Fibroblast of skin of right biceps (primary cell): ENCODE results near the gene RAD23B.

Experiments
- DNase-seq: peaks from one replicate; pipeline ENCODE4 v3.0.0-alpha.2; 2013

RAD23B gene

GRCh38 chr9:107269254-107269653 is 13.8 kb upstream of the RAD23B start:
- no peak for DNase-seq

GRCh38 chr9:107269681-107270080 is 13.4 kb upstream of the RAD23B start:
- DNase-seq, result peak; percentile 33

- DNase-seq, result no peak
Observed at GRCh38 chr9:107270082-107270481, 13.0 kb upstream of the RAD23B start.

DNA sequence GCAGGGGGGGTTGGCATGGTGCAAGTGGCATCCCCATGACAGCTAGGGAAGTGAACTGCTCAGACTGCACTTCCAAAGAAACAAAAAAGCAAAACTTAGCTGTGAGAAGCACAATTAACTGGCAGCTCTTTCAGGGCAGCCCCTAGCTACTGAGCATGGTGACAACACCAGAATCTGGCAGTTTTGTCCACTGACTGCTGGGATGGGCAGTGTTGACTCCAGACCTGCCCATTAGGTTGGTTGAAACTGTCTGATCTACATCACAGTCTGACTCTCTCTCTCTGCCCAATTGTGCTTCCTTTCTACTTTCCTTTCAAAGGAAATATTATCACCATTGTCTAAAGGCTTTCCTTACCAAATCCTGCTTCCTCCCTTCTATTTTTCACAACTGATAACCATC is 12.5 kb upstream of the RAD23B start:
- DNase-seq, result no peak

- DNase-seq, result no peak
Observed at GRCh38 chr9:107273634-107274033, 9.4 kb upstream of the RAD23B start.

DNA sequence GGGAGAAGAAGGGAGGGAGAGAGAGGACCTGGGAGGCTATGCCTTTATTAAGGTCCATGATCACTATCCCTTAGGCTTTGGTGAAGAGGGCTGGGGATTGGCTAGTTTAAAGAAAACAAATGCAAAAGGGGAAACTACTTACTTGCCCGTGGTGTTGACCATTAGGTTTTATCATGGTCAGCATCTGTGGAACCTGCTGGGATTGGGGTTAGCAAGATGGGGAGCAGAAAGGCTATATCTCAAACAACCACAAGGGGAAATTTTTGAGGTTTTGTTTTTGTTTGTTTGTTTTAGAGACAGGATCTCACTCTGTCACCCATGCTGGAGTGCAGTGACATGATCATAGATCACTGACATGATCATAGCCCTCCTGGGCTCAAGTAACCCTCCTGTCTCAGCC is 9.0 kb upstream of the RAD23B start:
- no peak for DNase-seq

DNA sequence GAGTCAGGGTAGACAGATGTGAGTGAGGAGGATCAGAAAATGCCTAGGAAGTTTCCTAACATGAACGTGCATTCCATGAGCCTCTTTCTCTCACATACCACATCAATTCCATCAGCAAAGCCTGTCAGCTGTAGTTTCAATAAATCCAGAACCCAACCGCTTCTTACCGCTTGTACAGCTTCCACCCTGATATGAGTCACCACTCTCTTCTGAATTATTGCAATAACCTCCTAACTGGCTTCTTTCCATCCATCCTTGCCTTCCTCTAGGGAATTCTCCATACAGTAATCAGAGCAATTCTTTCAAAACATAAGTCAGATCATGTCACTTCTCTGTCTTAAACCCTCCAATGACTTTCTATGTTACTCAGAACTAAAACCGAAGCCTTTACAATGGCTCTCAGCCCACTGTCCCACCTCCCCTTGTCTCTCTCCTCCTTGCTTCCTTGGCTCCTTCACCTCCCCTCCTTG is 8.1 kb upstream of the RAD23B start:
- DNase-seq, result peak; percentile 100

DNA sequence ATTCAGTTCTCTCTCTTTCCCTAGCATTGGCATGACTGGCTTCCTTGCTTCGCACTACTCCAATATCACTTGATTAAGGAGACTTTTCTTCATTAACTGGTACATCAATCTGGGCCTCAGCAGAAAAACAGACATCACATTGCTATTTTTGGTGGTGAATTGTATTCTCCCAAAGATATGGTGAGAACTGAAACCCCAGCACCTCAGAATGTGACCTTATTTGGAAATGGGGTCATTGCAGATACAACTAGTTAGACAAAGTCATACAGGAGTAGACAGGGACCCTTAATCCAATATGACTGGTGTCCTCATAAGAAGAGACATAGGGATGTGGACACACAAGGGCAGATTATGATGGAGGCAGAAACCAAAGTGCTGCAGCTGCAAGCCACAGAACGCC is 7.5 kb upstream of the RAD23B start:
- no peak for DNase-seq

GRCh38 chr9:107276966-107277710 is 5.9 kb upstream of the RAD23B start:
- peak; percentile 85 for DNase-seq

DNA sequence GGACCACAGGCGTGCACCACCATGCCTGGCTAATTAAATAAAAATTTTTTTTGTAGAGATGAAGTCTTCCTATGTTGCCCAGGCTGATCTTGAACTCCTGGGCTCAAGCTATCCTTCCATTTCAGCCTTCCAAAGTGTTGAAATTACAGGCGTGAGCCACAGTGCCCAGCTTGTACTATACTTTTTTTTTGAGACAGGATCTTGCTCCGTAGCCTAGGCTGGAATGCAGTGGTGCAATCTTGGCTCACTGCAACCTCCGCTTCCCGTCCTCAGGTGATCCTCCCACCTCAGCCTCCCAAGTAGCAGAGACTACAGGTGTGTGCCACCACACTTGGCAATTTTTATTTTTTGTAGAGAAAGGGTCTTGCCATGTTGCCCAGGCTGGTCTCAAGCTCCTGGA is 5.3 kb upstream of the RAD23B start:
- no peak for DNase-seq

DNA sequence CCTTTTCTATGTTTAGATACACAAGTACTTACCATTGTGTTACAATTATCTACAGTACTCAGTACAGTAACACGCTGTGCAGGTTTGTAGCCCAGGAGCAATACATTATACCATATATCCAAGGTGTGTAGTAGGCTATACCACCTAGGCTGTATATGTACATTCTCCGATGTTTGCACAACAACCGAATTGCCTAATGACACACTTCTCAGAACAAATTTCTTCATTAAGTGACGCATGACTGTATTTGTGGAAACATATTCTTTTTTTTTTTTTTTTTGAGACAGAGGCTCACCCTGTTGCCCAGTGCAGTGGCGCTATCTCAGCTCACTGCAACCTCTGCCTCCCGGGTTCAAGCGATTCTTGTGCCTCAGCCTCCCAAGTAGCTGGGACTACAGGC is 4.0 kb upstream of the RAD23B start:
- no peak for DNase-seq

GRCh38 chr9:107280543-107280942 is 2.5 kb upstream of the RAD23B start:
- DNase-seq, result no peak

DNA sequence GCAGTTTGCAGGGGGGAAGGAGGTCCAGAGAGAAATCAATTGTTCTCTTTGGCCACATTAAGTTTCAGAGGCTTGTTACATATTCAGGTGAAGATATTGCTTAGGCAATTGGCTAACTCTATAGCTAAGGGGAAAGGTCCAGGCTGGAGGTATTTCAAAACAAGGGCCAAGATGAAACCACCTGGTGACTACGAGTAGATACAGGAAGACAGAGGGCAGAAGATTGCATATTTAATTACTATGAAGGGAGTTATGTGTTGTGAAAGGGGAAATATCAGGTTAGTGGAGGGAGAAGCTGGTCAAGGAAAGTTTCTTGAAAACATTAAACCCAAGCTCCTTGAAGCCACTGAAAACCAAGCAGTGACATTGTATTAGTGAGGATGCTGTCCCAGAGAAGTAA is 1.9 kb upstream of the RAD23B start:
- no peak for DNase-seq

GRCh38 chr9:107281922-107282667 is 984 bp upstream of the RAD23B start:
- no peak for DNase-seq

DNA sequence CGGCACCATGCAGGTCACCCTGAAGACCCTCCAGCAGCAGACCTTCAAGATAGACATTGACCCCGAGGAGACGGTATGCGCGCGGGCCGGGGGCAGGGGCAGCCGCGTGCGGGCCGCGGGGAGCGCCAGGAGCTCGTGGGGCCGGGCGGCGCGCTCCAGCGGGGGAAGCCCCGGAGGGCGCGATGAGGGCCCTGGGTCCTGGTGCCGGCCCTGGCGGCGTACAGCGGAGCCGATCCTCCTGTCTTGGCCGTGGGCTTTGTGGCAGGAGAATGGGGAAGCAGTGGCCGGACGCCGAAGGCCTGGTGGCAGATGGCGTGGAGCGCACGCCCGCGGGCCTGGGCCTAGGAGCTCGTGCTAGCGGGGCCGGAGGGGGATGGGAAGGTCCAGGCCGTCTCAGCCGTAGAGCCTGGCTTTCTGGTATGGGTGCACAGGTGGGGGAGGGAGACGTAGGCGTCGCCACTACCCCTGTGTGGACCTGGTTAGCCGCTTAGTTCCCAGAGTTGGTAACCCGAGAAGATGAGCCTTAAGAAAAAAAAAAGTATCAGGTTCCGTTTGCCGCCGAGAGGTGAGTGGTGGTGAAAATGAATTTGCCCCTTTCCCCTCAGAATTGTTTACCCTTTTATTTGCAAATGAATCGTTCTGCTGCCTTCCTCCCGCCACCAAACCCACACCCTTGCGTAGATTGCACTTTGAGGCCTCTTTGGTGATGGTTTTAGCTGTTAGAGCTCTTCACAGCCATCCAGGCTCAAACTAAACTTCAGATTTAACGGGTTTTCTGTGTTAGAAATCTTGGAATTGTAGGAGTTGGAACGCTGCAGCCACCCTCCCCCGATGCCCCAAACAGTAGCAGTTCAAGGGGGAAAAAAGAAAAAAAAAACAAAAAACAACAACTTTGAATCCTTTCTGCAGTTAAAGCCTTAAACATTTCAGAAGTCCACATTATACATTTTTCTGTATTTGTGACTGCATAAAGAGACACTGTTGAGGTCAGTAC is 841 bp downstream of the RAD23B start:
- peak; percentile 78 for DNase-seq

DNA sequence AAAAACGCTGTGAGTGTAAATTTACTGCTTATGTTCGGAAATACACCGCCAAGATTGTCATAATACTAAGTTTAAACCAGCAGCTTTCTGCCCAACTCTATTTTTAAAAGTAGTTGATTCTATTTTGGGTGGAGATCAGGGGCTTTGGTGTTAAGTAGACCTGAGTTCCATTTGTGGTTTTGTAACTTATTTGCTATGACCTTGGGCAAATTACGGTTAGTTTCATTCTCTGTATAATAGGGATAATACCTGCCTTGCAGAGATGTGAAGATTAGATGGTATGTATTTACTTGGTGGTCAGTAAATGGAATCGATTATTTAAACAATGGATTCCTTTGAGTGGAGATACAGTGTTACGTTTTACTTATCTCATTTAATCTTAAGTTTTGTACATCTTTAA is 1.6 kb downstream of the RAD23B start:
- no peak for DNase-seq

DNA sequence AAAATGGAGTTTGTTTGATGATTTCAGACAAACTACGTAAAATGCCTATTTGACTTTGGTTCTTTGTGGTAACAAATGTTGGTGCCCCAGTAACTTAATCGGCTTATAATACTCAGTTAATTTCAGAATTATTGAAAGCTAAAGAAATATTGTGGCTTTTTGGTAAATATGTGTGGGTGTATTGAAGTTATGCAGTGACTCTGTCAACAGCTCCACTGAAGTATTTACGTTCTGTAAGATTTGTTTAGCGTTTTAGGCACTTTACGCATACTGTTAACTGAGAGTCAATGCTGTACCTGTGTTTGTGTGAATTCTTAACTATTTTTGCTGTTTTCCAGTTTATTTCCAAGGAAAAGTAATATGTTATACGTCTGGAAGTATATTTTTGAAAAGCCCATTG is 2.2 kb downstream of the RAD23B start:
- DNase-seq, result no peak

DNA sequence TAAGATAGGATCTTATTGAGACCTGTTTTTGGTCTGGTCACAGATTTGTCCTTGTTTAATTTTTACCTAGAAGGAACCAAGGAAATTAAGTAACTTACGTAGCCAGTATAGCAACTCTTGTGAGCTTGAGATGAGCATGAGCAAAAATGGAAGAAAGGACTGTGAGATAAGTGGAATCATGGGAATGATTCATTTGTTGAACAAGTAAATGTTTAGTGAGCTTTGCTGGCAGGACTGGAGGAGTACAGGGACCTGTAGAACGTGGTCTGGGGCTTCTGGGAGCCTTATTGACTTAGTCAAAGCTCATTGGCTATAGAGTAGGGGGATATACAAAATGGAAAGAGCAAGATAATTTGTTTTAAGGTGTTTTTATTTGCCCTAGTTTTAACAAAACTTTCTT is 3.0 kb downstream of the RAD23B start:
- DNase-seq, result no peak

- no peak for DNase-seq
Observed at GRCh38 chr9:107288701-107289100, 5.6 kb downstream of the RAD23B start.

DNA sequence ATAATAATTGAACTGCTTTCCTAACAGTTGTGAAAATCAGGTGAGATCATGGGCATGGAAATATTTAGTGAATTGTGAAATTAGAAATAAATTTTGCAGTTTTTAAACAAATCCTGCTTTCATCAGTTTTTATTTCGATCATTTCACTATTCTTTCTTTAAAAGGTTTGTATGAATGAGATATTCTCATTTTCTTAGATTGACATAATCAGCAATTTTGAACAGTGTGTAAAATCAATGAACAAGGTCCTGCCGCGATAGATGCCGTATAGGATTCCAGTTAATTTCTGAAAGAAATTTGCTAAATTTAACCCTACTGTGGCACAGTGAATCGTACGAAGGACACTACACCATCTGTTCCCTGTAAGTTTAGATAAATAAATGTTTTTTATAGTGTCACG is 7.5 kb downstream of the RAD23B start:
- DNase-seq, result no peak

DNA sequence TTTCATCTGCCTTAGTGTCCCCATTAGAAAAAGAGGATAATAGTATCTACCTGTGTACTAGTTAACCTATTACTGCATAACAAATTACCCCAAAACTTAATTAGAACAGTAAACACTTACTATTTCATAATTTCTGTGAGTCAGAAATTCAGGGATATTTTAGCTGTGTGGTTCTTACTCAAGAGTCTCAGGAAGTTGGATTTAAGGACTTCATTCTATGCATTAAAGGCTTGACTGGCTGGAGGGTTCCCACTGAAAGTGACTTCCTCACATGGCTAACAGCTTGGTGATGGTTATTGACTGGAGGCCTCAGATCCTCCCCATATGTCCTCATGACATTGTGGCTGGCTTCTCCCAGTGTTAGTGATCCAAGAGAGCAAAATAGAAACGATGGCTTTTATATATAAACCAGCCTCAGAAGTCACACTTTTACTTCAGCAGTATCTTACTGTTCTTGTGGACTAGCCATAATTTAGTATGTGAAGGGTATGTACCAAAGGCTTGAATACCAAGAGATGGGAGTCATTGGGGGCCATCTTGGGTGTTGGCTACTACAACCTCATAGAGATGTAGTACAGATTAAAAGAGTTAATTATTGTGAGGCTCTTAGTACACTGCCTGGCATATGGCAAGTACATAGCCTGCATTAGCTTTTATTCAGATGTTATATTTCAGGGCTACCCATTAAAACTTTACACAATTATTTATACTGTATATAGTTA is 9.9 kb downstream of the RAD23B start:
- no peak for DNase-seq

GRCh38 chr9:107293543-107294085 is 10.5 kb downstream of the RAD23B start:
- DNase-seq, result no peak
